CD14-positive monocyte (primary cell): ENCODE data around the gene CBFB. TPM values are rescaled to one million over a fixed set of nuclear protein-coding genes. Genes with fewer than 3 reads are reported as not detected.
A peak's percentile ranks its signal among the peaks of the same experiment; 100 is the strongest.

Source experiments
- DNase-seq, 3 donors: peaks; one replicate each; pipeline ENCODE4 v3.0.0-alpha.2; 2011 to 2022
- H2AFZ ChIP-seq: 2 replicates; pipeline ENCODE4 v1.6.0; 2012; ENCODE audit warnings: mild to moderate bottlenecking, low read depth, low read length, inconsistent platforms; ENCODE audit not compliant: insufficient read depth, poor library complexity, severe bottlenecking
- H3K27ac ChIP-seq, 2 donors: 1 replicate in 1 of 2; 2 replicates in 1 of 2; pipeline ENCODE4 v1.5.1; 2012 to 2013; ENCODE audit warnings: low read length in 2 of 2, control low read depth in 1 of 2, inconsistent platforms in 1 of 2, low read depth in 1 of 2, mild to moderate bottlenecking in 1 of 2
- H3K27me3 ChIP-seq, 2 donors: one replicate each; pipeline versions ENCODE4 v1.6.0 to v1.6.1; 2011 to 2013; ENCODE audit warnings: low read length in 2 of 2; ENCODE audit not compliant: control insufficient read depth in 2 of 2, insufficient read depth in 2 of 2
- H3K36me3 ChIP-seq, 2 donors: replicated peaks in 1 of 2; 1 replicate in 1 of 2; 2 replicates in 1 of 2; pipeline versions ENCODE4 v1.5.1 to v1.6.1; 2012 to 2013; ENCODE audit warnings: low read length in 2 of 2, control low read depth in 1 of 2, inconsistent platforms in 1 of 2, mild to moderate bottlenecking in 1 of 2; ENCODE audit not compliant: insufficient read depth in 2 of 2, control insufficient read depth in 1 of 2
- H3K4me1 ChIP-seq, 2 donors: 1 replicate in 1 of 2; 2 replicates in 1 of 2; pipeline versions ENCODE4 v1.5.1 to v1.6.1; 2012 to 2013; ENCODE audit warnings: low read length in 2 of 2, control low read depth in 1 of 2, inconsistent platforms in 1 of 2, mild to moderate bottlenecking in 1 of 2, moderate library complexity in 1 of 2; ENCODE audit not compliant: insufficient read depth in 2 of 2, control insufficient read depth in 1 of 2
- H3K4me2 ChIP-seq: replicated peaks from 2 replicates; pipeline ENCODE3; 2012; ENCODE audit warnings: low read length, moderate library complexity, mild to moderate bottlenecking; ENCODE audit not compliant: poor library complexity, severe bottlenecking; ENCODE audit errors: extremely low read depth
- H3K4me3 ChIP-seq, 3 experiments: fragments of 200-600 bp in 1 of 3; sonication (generic) in 1 of 3; replicated peaks in 1 of 3; 1 replicate in 2 of 3; 2 replicates in 1 of 3; pipeline ENCODE4 v1.5.1; 2011 to 2013; ENCODE audit warnings: low read length in 3 of 3, mild to moderate bottlenecking in 3 of 3, control low read depth in 2 of 3, low read depth in 2 of 3, inconsistent platforms in 1 of 3, moderate library complexity in 1 of 3
- H3K79me2 ChIP-seq: 2 replicates; pipeline ENCODE4 v1.6.0; 2012; ENCODE audit warnings: mild to moderate bottlenecking, control low read depth, inconsistent platforms, low read length, moderate library complexity; ENCODE audit not compliant: insufficient read depth
- H3K9ac ChIP-seq: 2 replicates; pipeline ENCODE4 v1.6.0; 2017; ENCODE audit warnings: low read length, mild to moderate bottlenecking; ENCODE audit not compliant: insufficient read depth, poor library complexity, severe bottlenecking
- H3K9me3 ChIP-seq, 2 donors: replicated peaks in 1 of 2; 1 replicate in 1 of 2; 2 replicates in 1 of 2; pipeline versions ENCODE4 v1.5.1 to v1.6.1; 2012 to 2013; ENCODE audit warnings: low read length in 2 of 2, control low read depth in 1 of 2; ENCODE audit not compliant: control insufficient read depth in 1 of 2, insufficient read depth in 1 of 2
- H4K20me1 ChIP-seq: 2 replicates; pipeline ENCODE4 v1.6.0; 2012; ENCODE audit warnings: mild to moderate bottlenecking, low read length, control low read depth, moderate library complexity; ENCODE audit not compliant: insufficient read depth
- H3K27ac Mint-ChIP-seq, 7 donors: one replicate each; pipeline ENCODE4 v1.8.0; 2020; ENCODE audit warnings: mild to moderate bottlenecking in 7 of 7, mixed read lengths in 7 of 7, moderate library complexity in 6 of 7, inconsistent platforms in 2 of 7
- H3K27me3 Mint-ChIP-seq, 3 donors: one replicate each; pipeline ENCODE4 v1.8.0; 2021 to 2022; ENCODE audit warnings: low read depth in 3 of 3, mild to moderate bottlenecking in 3 of 3, mixed read lengths in 3 of 3, moderate library complexity in 3 of 3, inconsistent platforms in 1 of 3
- H3K36me3 Mint-ChIP-seq, 2 donors: one replicate each; pipeline ENCODE4 v1.8.0; 2020; ENCODE audit warnings: mixed read lengths in 2 of 2, inconsistent platforms in 1 of 2, mild to moderate bottlenecking in 1 of 2
- H3K4me1 Mint-ChIP-seq: one replicate; pipeline ENCODE4 v1.8.0; 2020; ENCODE audit warnings: mild to moderate bottlenecking, mixed read lengths
- H3K4me3 Mint-ChIP-seq, 2 donors: one replicate each; pipeline ENCODE4 v1.8.0; 2020; ENCODE audit warnings: mild to moderate bottlenecking in 2 of 2, mixed read lengths in 2 of 2, moderate library complexity in 1 of 2
- H3K9me3 Mint-ChIP-seq, 7 donors: one replicate each; pipeline ENCODE4 v1.8.0; 2020 to 2022; ENCODE audit warnings: mixed read lengths in 7 of 7, mild to moderate bottlenecking in 6 of 7, moderate library complexity in 6 of 7, inconsistent platforms in 2 of 7
- WGBS: methylation state at CpG from one replicate; pipeline ENCODE4 v1.1.5; 2013; ENCODE audit warnings: missing lambda C conversion rate; ENCODE audit not compliant: insufficient coverage; 5-methylcytosine and 5-hydroxymethylcytosine counted together
- intact Hi-C, 2 donors: fragments of 100-400 bp; cut with micrococcal nuclease; formaldehyde crosslinking; loops; one replicate each; pipeline versions ENCODE4 v1.15.0 to v1.15.1; 2023
- polyA plus RNA-seq, 3 donors: library from polyadenylated mRNA; depleted of rRNA in 1 of 3; unstranded in 2 of 3; stranded (reverse) in 1 of 3; fragments of 300-500 nt in 2 of 3; fragments of >200 nt in 1 of 3; fragmentation: Illumina TruSeq in 2 of 3; gene quantifications; 1 replicate in 2 of 3; 2 replicates in 1 of 3; pipeline ENCODE4 v1.2.3, GENCODE V29; 2012 to 2021
- TF ChIP-seq, protein P1 (sequence below): fragments of 200-600 bp; IDR thresholded peaks from one replicate; pipeline ENCODE4 v1.8.0; 2022; ENCODE audit warnings: antibody characterized with exemption, mild to moderate bottlenecking

Gene CBFB
- polyA plus RNA-seq, 3 donors: 28.3 to 45.4 (median 29.5) TPM

DNA sequence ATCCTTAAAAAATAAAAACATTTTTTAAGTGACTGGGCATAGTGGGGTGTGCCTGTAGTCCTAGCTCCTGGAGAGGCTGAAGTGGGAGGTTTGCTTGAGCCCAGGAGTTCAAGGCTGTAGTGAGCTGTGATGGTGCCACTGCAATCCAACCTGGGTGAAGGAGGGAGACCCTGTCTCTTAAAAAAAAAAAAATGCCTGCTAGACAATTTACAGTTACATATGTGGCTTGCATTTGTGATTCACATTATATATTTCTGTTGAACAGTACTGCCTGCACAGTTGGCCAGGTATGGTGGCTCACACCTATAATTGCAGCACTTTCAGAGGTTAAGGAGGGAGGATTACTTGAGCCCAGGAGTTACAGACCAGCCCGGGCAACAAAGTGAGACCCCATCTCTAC is 23.4 kb downstream of the CBFB start:
- Mint-ChIP-seq H3K27me3 (no peaks in the 10 kb centered on the region), H3K4me3 (no peak overlapping the region), H3K27ac (peak overlapping the region in 2 of 7 donors; percentile 35 to 67), H3K36me3 (peaks cover 15 to 59% of the 10 kb centered on the region in 2 donors), H3K9me3 (no peaks in the 10 kb centered on the region), H3K4me1 (peaks cover 18% of the 10 kb centered on the region)
- no peak overlapping the region for H3K4me3 ChIP-seq
- no peak overlapping the region for H2AFZ ChIP-seq
- no peak overlapping the region for H3K4me2 ChIP-seq
- no peaks in the 10 kb centered on the region for H3K9me3 ChIP-seq
- no peak overlapping the region for H3K27ac ChIP-seq
- TF ChIP-seq, protein P1, sequence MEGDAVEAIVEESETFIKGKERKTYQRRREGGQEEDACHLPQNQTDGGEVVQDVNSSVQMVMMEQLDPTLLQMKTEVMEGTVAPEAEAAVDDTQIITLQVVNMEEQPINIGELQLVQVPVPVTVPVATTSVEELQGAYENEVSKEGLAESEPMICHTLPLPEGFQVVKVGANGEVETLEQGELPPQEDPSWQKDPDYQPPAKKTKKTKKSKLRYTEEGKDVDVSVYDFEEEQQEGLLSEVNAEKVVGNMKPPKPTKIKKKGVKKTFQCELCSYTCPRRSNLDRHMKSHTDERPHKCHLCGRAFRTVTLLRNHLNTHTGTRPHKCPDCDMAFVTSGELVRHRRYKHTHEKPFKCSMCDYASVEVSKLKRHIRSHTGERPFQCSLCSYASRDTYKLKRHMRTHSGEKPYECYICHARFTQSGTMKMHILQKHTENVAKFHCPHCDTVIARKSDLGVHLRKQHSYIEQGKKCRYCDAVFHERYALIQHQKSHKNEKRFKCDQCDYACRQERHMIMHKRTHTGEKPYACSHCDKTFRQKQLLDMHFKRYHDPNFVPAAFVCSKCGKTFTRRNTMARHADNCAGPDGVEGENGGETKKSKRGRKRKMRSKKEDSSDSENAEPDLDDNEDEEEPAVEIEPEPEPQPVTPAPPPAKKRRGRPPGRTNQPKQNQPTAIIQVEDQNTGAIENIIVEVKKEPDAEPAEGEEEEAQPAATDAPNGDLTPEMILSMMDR: no peak
- no peaks in the 10 kb centered on the region for H3K4me1 ChIP-seq
- WGBS: no CpG with 5 or more reads among the region's 1 CpG
- no peak for DNase-seq
- intact Hi-C loops: no loop called here
- H3K27me3 ChIP-seq: no peaks in the 10 kb centered on the region
- peaks cover 72% of the 10 kb centered on the region for H4K20me1 ChIP-seq
- peaks cover 12 to 35% of the 10 kb centered on the region in 2 donors for H3K36me3 ChIP-seq
- no peak overlapping the region for H3K9ac ChIP-seq
- peaks cover 89% of the 10 kb centered on the region for H3K79me2 ChIP-seq

DNA sequence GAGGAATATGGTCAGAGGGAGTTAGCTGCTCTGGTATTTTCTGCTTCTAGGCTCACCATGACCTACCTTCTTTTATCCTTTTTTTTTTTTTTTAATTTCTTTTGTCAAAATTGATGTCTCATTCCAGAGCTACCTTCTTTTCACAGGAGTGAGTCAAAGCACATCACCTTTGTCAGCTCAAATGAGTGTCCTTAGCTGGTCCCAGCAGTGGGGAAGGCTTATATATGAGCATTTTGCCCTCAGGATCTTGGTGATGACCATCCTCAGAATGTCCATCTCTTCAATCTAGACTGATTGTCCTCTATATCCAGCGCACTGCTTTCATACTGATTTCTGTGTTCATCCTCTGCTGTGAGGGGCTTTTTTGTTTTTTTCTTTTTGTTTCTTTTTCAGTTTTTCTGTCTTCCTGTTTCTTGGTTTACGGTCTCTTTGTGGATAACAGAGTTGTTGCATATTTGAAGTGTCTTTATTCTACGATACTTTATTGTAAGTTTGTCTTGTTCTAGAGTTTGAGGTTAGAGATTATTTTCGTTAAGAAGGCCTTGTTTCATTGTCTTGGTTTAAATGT is 24.9 kb downstream of the CBFB start:
- H3K4me1 ChIP-seq: no peaks in the 10 kb centered on the region
- H3K4me2 ChIP-seq: no peak overlapping the region
- Mint-ChIP-seq H3K36me3 (peaks cover 22 to 60% of the 10 kb centered on the region in 2 donors), H3K27ac (peak overlapping the region in 6 of 7 donors; percentile 2 to 85 (median 20)), H3K9me3 (no peaks in the 10 kb centered on the region), H3K27me3 (no peaks in the 10 kb centered on the region), H3K4me3 (no peak overlapping the region), H3K4me1 (peaks cover 18% of the 10 kb centered on the region)
- WGBS: 49% methylated on average over 3 of the region's 4 CpGs
- H3K79me2 ChIP-seq: peaks cover 95% of the 10 kb centered on the region
- H3K36me3 ChIP-seq: peaks cover 12 to 39% of the 10 kb centered on the region in 2 donors
- intact Hi-C loops: no loop called here
- H2AFZ ChIP-seq: no peak overlapping the region
- no peak overlapping the region for H3K9ac ChIP-seq
- no peaks in the 10 kb centered on the region for H3K9me3 ChIP-seq
- H3K4me3 ChIP-seq: no peak overlapping the region
- TF ChIP-seq, protein P1: no peak
- peaks cover 77% of the 10 kb centered on the region for H4K20me1 ChIP-seq
- DNase-seq: no peak
- H3K27me3 ChIP-seq: no peaks in the 10 kb centered on the region
- peak overlapping the region in 1 of 2 donors; percentile 55 for H3K27ac ChIP-seq
